ENCODE data around the gene PAGR1. TPM values are rescaled to one million over a fixed set of nuclear protein-coding genes. Genes with fewer than 3 reads are reported as not detected.

The PAGR1 gene
- total and polyA plus RNA-seq, 2 of the 13 experiments (the other 11 are each of a cell fraction or from before 2014, with no cell fraction given) = 9.8 to 66.4 TPM

DNA sequence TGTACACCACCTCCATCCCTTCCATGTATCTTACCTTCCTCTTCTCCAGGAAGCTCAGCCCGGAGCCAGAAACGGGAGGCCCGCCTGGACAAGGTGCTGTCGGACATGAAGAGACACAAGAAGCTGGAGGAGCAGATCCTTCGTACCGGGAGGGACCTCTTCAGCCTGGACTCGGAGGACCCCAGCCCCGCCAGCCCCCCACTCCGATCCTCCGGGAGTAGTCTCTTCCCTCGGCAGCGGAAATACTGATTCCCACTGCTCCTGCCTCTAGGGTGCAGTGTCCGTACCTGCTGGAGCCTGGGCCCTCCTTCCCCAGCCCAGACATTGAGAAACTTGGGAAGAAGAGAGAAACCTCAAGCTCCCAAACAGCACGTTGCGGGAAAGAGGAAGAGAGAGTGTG, 3.6 kb downstream of the PAGR1 start (continued):
- TF ChIP-seq, protein P1, sequence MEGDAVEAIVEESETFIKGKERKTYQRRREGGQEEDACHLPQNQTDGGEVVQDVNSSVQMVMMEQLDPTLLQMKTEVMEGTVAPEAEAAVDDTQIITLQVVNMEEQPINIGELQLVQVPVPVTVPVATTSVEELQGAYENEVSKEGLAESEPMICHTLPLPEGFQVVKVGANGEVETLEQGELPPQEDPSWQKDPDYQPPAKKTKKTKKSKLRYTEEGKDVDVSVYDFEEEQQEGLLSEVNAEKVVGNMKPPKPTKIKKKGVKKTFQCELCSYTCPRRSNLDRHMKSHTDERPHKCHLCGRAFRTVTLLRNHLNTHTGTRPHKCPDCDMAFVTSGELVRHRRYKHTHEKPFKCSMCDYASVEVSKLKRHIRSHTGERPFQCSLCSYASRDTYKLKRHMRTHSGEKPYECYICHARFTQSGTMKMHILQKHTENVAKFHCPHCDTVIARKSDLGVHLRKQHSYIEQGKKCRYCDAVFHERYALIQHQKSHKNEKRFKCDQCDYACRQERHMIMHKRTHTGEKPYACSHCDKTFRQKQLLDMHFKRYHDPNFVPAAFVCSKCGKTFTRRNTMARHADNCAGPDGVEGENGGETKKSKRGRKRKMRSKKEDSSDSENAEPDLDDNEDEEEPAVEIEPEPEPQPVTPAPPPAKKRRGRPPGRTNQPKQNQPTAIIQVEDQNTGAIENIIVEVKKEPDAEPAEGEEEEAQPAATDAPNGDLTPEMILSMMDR (CRISPR knock-in tag; IDR thresholded peaks at IDR 0.05) = peak; percentile 63
- TF ChIP-seq SRSF1 (optimal IDR thresholded peaks at IDR 0.05; ENCODE audit: low read depth, low read length) (no peak), LCORL (IDR thresholded peaks at IDR 0.05) (no peak), LCORL (CRISPR knock-in tag; IDR thresholded peaks at IDR 0.05) (0 out of 2 replicates have a peak, but pooled peaks have one; percentile 14), ZNF556 (CRISPR knock-in tag; IDR thresholded peaks at IDR 0.05; ENCODE audit: borderline replicate concordance) (no peak), PITX1 (CRISPR knock-in tag; IDR thresholded peaks at IDR 0.05) (0 out of 2 replicates have a peak, but pooled peaks have one; percentile 5), NKX3-1 (CRISPR knock-in tag; IDR thresholded peaks at IDR 0.05) (no peak), SAFB2 (CRISPR knock-in tag; IDR thresholded peaks at IDR 0.05; ENCODE audit: borderline replicate concordance, low read depth) (0 out of 2 replicates have a peak, but pooled peaks have one; percentile 23), ZNF598 (CRISPR knock-in tag; IDR thresholded peaks at IDR 0.05; ENCODE audit: borderline replicate concordance) (0 out of 2 replicates have a peak, but pooled peaks have one; percentile 41), HDAC6 (IDR thresholded peaks at IDR 0.05; ENCODE audit: low read depth, low read length) (no peak)
- TF ChIP-seq, protein P2, sequence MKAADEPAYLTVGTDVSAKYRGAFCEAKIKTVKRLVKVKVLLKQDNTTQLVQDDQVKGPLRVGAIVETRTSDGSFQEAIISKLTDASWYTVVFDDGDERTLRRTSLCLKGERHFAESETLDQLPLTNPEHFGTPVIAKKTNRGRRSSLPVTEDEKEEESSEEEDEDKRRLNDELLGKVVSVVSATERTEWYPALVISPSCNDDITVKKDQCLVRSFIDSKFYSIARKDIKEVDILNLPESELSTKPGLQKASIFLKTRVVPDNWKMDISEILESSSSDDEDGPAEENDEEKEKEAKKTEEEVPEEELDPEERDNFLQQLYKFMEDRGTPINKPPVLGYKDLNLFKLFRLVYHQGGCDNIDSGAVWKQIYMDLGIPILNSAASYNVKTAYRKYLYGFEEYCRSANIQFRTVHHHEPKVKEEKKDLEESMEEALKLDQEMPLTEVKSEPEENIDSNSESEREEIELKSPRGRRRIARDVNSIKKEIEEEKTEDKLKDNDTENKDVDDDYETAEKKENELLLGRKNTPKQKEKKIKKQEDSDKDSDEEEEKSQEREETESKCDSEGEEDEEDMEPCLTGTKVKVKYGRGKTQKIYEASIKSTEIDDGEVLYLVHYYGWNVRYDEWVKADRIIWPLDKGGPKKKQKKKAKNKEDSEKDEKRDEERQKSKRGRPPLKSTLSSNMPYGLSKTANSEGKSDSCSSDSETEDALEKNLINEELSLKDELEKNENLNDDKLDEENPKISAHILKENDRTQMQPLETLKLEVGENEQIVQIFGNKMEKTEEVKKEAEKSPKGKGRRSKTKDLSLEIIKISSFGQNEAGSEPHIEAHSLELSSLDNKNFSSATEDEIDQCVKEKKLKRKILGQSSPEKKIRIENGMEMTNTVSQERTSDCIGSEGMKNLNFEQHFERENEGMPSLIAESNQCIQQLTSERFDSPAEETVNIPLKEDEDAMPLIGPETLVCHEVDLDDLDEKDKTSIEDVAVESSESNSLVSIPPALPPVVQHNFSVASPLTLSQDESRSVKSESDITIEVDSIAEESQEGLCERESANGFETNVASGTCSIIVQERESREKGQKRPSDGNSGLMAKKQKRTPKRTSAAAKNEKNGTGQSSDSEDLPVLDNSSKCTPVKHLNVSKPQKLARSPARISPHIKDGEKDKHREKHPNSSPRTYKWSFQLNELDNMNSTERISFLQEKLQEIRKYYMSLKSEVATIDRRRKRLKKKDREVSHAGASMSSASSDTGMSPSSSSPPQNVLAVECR (CRISPR knock-in tag; IDR thresholded peaks at IDR 0.05; ENCODE audit: borderline replicate concordance) = 0 out of 2 replicates have a peak, but pooled peaks have one; percentile 29

Measured in HepG2 (cell line).